Aorta (tissue), 5 donors: Measurements from ENCODE around the gene TMOD4. TPM values are rescaled to one million over a fixed set of nuclear protein-coding genes. Genes with fewer than 3 reads are reported as not detected.

Experiments
- ATAC-seq: fragments of 200-7000 bp; cut with Tn5 transposase; one replicate; pipeline ENCODE4 v1.9.1; 2022; ENCODE audit warnings: moderate library complexity; ENCODE audit not compliant: low FRiP score
- DNase-seq, 2 donors: peaks; one replicate each; pipeline ENCODE4 v3.0.0-alpha.2; 2020
- H3K27ac ChIP-seq, 2 donors: one replicate each; pipeline ENCODE4 v1.5.1; 2013; ENCODE audit warnings: low read length in 2 of 2, mild to moderate bottlenecking in 2 of 2, moderate library complexity in 2 of 2, control low read depth in 1 of 2, inconsistent platforms in 1 of 2, low read depth in 1 of 2
- H3K27me3 ChIP-seq, 2 donors: one replicate each; pipeline ENCODE4 v1.6.1; 2013; ENCODE audit warnings: control low read depth in 1 of 2, low read length in 1 of 2, mild to moderate bottlenecking in 1 of 2, moderate library complexity in 1 of 2; ENCODE audit not compliant: insufficient read depth in 2 of 2, control insufficient read depth in 1 of 2
- H3K36me3 ChIP-seq, 2 donors: one replicate each; pipeline ENCODE4 v1.6.1; 2013; ENCODE audit warnings: control low read depth in 1 of 2, low read length in 1 of 2, mild to moderate bottlenecking in 1 of 2; ENCODE audit not compliant: insufficient read depth in 2 of 2, control insufficient read depth in 1 of 2
- H3K4me1 ChIP-seq, 2 donors: one replicate each; pipeline ENCODE4 v1.6.1; 2013; ENCODE audit warnings: low read length in 2 of 2, control low read depth in 1 of 2, mild to moderate bottlenecking in 1 of 2, moderate library complexity in 1 of 2; ENCODE audit not compliant: insufficient read depth in 2 of 2, control insufficient read depth in 1 of 2
- H3K4me3 ChIP-seq, 2 donors: one replicate each; pipeline ENCODE4 v1.5.1; 2013; ENCODE audit warnings: low read length in 2 of 2, control low read depth in 1 of 2, mild to moderate bottlenecking in 1 of 2
- H3K9me3 ChIP-seq: one replicate; pipeline ENCODE4 v1.6.1; 2013; ENCODE audit warnings: mild to moderate bottlenecking, low read length; ENCODE audit not compliant: control insufficient read depth
- WGBS, 2 donors: extraction: QIAGEN DNeasy Blood & Tissue Kit; methylation state at CpG; one replicate each; pipeline ENCODE4 v1.1.7; 2013; 5-methylcytosine and 5-hydroxymethylcytosine counted together
- intact Hi-C, 2 donors: fragments of 100-400 bp; cut with DNase I; formaldehyde crosslinking; loops; one replicate each; pipeline versions ENCODE4 v1.14.2 to v1.15.0; 2022
- polyA plus RNA-seq, 2 donors: library from polyadenylated mRNA; stranded (reverse); fragments of 200-250 nt; gene quantifications; one replicate each; pipeline ENCODE4 v1.2.3, GENCODE V29; 2013
- total RNA-seq, 2 donors: library from RNA; stranded (reverse); fragmentation: NEBNext Ultra II Directional; extraction: Animal tissue kit (Norgen Biotek cat#: 25700); gene quantifications; one replicate each; pipeline ENCODE4 v1.2.1, GENCODE V29; 2021
- donor health status: healthy with polysubstance abuse.
- donor health status: Bipolar disorder and iron deficiency.
- donor health status: DM: no; HTN: no; CAD: no.
- donor health status: DM: no; HTN: no; CAD: no.
- donor health status: DM: yes; HTN: yes; CAD: no.

The TMOD4 gene
- total and polyA plus RNA-seq, 4 donors, result 0.69 to 0.78 TPM; not detected in 2

DNA sequence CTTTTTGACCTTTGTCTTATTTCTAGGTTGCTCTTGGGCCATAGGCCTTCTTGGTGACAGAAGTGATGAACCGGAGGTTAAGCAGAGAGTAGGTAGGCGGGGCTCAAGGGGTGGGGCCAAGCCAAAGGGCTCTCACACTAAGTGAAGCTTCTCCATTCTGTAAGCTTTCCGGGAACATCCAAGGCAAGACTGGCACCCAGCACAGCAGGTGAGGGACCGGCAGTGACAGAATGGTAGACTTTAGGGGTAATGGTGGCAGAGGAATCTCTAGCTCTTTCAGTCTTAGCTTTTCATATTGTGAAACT lies 19.3 kb downstream of the TMOD4 start, which contains the start of gene TNFAIP8L2:
TNFAIP8L2 (plus strand) TSS at position 135 of the 305 bp plus-strand sequence. CDS start 2,049 bp downstream, outside the sequence.
- no peaks in the 10 kb centered on the region for H3K27me3 ChIP-seq
- H3K9me3 ChIP-seq, result no peaks in the 10 kb centered on the region
- no peak within 1 kb of the TSS for H3K4me3 ChIP-seq
- intact Hi-C loops, result loop anchor here (2.0 to 5.0 kb wide), 3 partner anchors 58 to 132 kb away; no protein-coding TSS in a partner anchor
- DNase-seq (peak; percentile 76 to 84), ATAC-seq (peak; percentile 55)
- no peaks in the 10 kb centered on the region for H3K36me3 ChIP-seq
- H3K27ac ChIP-seq, result no peak within 1 kb of the TSS
- H3K4me1 ChIP-seq, result no peaks in the 10 kb centered on the region
- 72 to 74% methylated on average over 4 of the region's 4 CpGs for WGBS, 2 donors

DNA sequence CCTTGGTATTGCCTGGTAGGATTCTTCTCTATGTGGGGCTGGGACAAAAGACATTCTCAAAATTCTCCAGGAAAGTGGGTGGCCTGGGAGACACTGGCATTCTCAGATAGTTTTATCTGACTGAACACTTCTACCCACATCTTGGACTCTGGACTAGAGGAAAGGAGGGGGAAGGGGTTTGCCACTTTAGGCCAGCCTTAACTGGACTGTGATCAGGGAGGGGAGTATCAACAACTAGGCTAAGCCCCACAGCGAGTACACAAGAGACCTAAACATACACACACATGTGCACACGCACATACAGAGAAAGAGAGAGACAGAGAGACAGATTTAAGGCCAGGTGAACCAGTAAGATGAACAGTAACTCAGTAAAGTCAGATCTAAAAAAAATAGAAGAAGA lies 28.1 kb downstream of the TMOD4 start:
- no peak for ATAC-seq
- intact Hi-C loops, result no loop called here
- Histone ChIP-seq H3K4me3 (no peak overlapping the region), H3K27ac (no peak overlapping the region), H3K36me3 (no peaks in the 10 kb centered on the region), H3K4me1 (no peaks in the 10 kb centered on the region), H3K27me3 (no peaks in the 10 kb centered on the region), H3K9me3 (no peaks in the 10 kb centered on the region)
- WGBS, 2 donors, result 93 to 98% methylated on average over 2 of the region's 2 CpGs
- DNase-seq, result no peak

DNA sequence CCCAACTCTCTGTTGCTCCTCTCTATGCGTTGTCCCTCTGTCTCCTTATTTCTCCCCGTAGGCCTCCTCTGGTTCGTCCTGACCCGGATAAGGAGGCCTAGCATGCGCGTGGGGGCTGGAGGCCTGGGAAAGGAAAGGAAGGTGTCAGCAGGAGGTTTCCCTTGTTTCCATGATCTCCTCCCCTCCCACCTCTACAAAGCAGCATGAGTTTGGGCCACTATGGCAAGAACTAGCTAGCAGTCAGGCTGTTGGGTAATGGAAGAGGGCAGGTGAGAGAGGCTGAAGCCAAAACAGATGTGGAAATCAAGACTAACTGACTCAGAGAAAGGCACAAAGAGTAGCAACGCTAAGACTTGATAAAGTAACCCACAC lies 28.7 kb downstream of the TMOD4 start:
- peak overlapping the region; percentile 24 to 40 for H3K4me3 ChIP-seq
- DNase-seq (no peak), ATAC-seq (no peak)
- H3K27me3 ChIP-seq, result no peaks in the 10 kb centered on the region
- intact Hi-C loops, result no loop called here
- no peaks in the 10 kb centered on the region for H3K36me3 ChIP-seq
- 9 to 14% methylated on average over 7 of the region's 7 CpGs for WGBS, 2 donors
- peak overlapping the region in 1 of 2 donors; percentile 18 for H3K27ac ChIP-seq
- H3K4me1 ChIP-seq, result no peaks in the 10 kb centered on the region
- H3K9me3 ChIP-seq, result no peaks in the 10 kb centered on the region

DNA sequence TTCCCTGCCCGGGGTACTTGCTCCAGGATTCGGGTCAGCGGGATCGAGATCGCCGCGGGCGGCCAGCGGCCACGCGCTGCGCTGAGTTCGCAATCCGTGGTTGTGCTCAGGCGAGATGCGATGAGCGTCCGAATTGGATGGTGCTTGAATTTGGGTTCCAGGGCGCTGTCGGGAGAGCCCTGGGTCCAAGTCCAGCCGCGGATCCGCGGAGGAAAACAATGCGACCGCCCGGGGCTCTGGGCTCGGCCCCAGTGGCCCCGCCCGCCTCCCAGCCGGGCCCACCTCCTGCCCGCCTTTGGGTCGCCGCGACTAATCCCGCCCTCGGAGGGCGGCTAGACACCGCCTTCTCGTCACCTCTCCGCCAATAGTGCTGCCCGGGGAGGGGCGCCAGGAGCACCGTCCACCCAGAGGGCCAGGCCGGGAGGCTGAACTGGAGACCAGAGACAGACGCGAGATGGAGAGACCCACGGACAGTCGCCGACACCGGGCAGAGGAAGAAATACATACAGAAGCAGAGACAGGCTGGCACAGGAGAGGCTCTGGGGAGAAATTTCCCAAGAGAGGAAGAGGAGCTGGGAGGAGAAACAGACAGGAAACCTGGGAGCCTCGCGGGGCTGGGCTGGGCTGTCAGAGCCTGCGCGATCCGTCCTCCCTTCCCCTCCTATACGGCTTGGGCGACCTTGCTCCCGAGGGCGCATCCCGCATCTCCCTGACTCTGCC lies 29.2 kb downstream of the TMOD4 start, which contains the start of gene SEMA6C:
SEMA6C (minus strand) TSS at position 220 of the 720 bp plus-strand sequence. CDS start 4,010 bp downstream, outside the sequence.
- intact Hi-C loops, result no loop called here
- no peaks in the 10 kb centered on the region for H3K4me1 ChIP-seq
- 0% methylated on average over 60 to 61 of the region's 61 CpGs for WGBS, 2 donors

DNA sequence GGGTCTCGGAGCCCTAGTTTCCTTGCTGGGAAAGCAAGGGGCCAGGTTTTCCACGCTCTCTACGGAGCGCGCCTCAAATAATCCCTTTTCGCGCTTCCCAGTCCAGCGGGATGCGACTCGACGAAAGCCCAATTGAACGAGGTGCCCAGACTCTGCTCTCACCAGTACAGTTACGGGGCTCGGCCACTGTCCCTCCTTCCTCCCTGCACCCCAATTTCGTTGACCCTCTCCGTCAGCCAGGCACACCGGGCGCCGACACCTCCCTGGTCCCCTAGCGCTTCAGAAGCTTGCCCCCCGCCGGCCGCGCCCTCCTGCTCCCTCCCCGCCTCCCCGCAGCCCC lies 29.7 kb downstream of the TMOD4 start:
- intact Hi-C loops, result no loop called here
- no peaks in the 10 kb centered on the region for H3K27me3 ChIP-seq
- H3K27ac ChIP-seq, result no peak overlapping the region
- H3K4me1 ChIP-seq, result no peaks in the 10 kb centered on the region
- 0 to 1% methylated on average over 26 of the region's 26 CpGs for WGBS, 2 donors
- DNase-seq (no peak), ATAC-seq (peak; percentile 47)
- H3K36me3 ChIP-seq, result no peaks in the 10 kb centered on the region
- peak overlapping the region; percentile 68 to 77 for H3K4me3 ChIP-seq
- H3K9me3 ChIP-seq, result no peaks in the 10 kb centered on the region

More for the DNA sequence above, 29.2 kb downstream of the TMOD4 start, which contains the start of gene SEMA6C:
- Histone ChIP-seq H3K27me3 (no peaks in the 10 kb centered on the region), H3K4me3 (peak within 1 kb of the TSS; percentile 68 to 77), H3K9me3 (no peaks in the 10 kb centered on the region), H3K36me3 (no peaks in the 10 kb centered on the region), H3K27ac (peak within 1 kb of the TSS in 1 of 2 donors; percentile 18)
- ATAC-seq (peak; percentile 99), DNase-seq (peak; percentile 97 to 98)

DNA sequence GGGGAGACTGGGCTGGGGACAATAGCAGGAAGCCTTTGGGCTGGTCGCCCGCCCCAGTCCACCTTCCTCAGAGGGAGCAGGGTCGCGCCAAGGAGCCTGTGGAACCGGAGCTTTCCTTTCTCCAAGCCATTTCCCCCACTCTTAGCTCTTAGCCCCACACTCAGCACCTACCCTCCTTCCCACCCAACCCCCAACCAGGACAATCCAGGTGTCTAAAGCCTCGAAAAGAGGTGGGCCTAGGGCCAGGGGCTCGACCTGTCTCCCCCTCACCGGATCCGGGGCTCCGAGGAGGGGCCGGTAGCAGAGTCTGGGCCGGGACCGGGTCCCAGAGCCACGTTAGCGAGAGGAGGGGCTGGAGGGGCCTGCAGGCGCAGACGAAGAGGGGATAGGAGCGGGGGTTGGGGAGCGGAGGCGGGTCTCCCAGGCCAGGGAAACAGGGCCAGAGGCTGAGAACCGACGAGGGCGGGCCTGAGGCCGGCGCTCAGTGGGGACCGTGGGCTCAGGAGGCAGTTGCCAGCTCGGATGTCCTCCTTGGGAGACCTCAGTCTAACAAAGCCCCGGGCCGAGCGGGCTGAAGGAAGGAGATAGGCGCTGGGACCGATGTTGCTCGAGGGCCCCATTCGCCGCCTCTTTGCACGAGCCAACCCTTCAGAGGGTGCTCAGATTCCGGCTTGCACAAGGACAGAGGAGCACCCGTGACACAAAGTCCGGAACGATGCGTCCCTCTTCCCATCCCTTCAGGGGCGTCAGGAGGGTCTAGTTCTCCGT lies 30.3 kb downstream of the TMOD4 start:
- Histone ChIP-seq H3K27me3 (no peaks in the 10 kb centered on the region), H3K4me3 (peak overlapping the region; percentile 68 to 77), H3K36me3 (no peaks in the 10 kb centered on the region), H3K9me3 (no peaks in the 10 kb centered on the region), H3K4me1 (no peaks in the 10 kb centered on the region), H3K27ac (no peak overlapping the region)
- peak; percentile 59 to 79 for DNase-seq
- intact Hi-C loops, result no loop called here
- ATAC-seq, result peak; percentile 13
- WGBS, 2 donors, result 6 to 10% methylated on average over 39 to 43 of the region's 43 CpGs

DNA sequence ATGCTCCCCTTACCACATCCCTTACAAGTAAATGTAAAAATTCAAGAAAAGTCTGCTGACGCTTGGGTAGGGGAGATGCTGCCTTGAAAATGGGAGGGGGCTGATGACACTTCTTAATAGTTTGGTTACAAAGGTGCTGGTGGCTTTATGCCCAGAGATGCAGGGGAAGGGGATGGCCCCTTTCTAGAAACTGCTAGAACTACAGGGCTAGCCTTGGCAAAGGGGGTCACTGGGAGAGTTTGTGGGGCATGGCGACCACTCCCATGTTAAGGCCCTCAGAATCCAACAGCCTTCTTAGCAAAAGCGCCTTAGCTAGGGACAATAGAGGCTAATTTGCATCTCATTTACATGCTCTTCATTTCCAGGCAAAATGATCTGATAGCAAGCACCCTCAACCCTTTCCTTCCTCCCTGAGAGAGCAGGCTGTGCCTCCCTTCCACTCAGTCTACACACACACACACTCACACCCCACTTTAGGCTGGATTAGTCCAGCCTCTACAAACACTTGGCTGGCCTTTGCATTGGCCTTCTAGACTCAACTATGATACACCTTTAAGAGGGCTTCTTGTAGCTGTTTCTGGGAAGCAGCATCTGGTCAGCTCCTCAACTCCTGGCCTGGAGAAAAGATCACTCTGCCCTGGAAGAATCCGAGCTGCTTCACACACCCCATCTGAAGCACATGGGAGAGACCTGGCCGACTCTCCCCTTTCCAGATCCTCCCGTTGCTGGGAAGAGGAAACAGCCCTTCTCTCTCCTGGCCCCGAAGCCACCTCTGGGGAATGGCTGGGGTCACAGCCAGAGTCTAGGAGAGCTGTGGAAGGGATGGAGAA lies 31.1 kb downstream of the TMOD4 start:
- Histone ChIP-seq H3K36me3 (no peaks in the 10 kb centered on the region), H3K4me3 (peak overlapping the region in 1 of 2 donors; percentile 68), H3K27me3 (no peaks in the 10 kb centered on the region), H3K9me3 (no peaks in the 10 kb centered on the region), H3K4me1 (no peaks in the 10 kb centered on the region), H3K27ac (no peak overlapping the region)
- WGBS, 2 donors, result 45 to 50% methylated on average over 7 of the region's 7 CpGs
- ATAC-seq, result no peak
- intact Hi-C loops, result no loop called here
- DNase-seq, result peak in 1 of 2 donors; percentile 72

DNA sequence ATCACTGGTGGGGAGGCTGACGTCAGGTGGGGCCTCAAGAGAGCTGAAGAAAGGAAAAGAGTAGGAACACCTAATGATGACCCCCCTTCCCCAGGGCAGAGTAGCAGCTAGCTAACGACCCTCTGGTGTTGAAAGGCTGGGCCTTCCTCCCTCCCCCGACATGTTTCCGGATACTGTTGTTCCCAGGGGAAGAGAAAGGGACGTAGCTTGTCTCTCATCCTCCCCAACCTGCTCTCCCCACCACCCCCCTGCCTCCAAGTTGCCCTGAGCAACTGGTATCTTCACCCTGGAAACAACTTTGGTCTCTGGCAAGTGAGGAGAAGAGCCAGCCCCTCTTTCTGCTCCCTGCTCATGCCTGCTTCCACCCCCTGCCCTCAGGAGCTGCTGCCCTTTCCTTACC lies 31.8 kb downstream of the TMOD4 start:
- Histone ChIP-seq H3K36me3 (no peaks in the 10 kb centered on the region), H3K4me3 (no peak overlapping the region), H3K9me3 (no peaks in the 10 kb centered on the region), H3K27ac (no peak overlapping the region), H3K27me3 (no peaks in the 10 kb centered on the region), H3K4me1 (no peaks in the 10 kb centered on the region)
- 63% methylated on average over 4 to 5 of the region's 5 CpGs for WGBS, 2 donors
- intact Hi-C loops, result no loop called here
- DNase-seq (peak in 1 of 2 donors; percentile 38), ATAC-seq (no peak)
